GM21717 (cell line): Measurements from ENCODE around the gene SEZ6L.

ENCODE experiments used
- ATAC-seq: cut with Tn5 transposase; IDR thresholded peaks from one replicate; pipeline ENCODE4 v1.9.1; 2021; ENCODE audit warnings: mild to moderate bottlenecking, moderate library complexity; ENCODE audit not compliant: unreplicated experiment

Gene SEZ6L

DNA sequence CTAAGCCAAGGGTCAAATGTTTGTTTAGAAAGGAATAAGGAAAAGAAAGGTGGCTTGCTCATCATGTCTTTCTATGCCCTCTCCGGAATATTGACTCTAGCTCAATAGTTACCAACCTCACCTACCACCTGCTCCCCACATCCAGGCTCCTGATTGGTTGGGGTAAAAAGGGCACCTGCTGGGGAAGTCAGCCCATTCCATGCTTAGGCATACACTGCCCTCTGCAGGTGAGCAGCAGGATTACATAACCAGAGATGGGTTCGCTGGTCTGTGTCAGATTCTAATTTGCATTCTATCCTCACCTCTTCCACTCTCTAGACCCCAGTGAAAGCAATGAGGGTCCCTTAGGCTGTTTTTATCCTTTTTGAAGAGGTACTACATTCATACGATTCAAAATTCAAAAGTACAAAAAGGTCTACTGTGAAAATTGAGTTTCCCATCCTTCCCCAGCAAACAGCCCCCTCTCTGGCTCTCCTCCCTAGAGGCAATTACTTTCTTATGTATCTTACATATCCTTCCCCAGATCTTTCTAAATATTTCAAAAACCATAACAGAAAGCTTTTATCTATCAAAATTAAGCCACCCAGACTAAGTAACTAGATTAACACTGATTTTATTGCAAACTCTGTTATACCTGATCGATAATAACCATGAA is 161.8 kb downstream of the SEZ6L start:
- ATAC-seq, result no peak

DNA sequence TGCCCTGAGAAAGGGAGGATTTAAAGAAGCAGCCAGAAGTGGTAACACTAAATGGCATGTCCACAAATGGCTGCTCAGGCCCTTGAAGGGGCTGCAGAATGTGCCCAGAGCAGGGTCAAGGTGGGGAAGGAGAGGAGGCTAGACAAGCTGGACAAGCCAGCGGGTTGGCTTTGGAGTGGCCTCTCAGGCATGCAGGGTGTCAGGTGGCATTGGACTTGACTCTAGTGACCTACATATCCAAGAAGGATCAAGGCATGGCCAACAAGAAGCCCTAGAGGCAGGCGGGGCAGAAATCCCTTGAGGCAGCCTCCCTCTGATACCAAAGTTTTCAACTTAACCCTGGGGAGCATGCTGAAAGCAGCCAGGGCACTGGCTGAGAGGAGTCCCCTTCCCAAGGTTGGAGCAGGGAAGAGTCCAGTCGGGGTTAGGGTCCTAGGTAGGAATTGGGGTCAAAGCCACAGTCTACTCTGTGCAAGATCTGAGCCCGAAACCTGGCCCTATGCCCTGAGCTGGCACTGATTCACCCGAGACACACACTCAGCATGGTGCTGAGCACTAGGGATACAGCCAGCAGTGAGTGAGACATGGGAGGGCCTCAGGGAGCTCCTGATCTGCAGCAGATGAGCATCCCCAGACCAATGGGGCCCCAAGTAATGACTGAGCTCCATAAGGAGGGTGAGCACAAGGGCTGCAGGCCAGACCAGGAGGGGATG is 164.0 kb downstream of the SEZ6L start:
- no peak for ATAC-seq

DNA sequence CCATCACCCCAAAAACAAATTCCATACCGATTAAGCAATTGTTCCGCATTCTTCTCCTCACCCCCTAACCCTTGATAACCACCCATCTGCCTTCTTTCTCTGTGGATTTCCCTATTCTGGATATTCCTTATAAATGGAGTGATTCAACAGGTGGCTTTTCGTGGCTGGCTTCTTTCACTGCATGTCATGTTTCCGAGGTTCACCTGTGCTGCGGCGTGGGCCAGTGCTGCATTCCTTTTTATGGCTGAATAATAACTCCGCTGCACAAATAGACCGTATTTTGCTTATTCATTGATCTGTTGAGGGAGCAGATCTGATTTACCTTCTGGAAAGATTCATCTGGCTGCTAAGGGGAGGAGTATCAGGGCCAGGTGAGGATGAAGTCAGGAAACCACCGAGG is 165.0 kb downstream of the SEZ6L start:
- no peak for ATAC-seq

DNA sequence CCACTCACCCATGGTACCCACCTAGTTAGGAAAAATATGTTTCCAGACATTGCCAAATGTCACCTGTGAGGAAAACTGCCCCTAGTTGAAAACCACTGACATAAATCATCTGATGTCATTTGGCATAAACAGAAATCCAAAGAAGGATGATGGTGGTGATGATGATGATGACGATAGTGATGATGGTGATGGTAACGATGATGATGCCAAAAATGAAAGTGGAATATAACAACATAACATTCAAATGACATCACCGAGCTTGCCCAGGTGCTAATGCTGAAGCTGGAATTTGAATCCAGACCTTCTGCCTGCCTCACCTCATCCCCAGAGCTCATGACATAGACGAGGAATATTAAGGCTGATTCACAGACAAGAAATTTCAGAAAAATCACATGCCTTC is 167.5 kb downstream of the SEZ6L start:
- no peak for ATAC-seq

DNA sequence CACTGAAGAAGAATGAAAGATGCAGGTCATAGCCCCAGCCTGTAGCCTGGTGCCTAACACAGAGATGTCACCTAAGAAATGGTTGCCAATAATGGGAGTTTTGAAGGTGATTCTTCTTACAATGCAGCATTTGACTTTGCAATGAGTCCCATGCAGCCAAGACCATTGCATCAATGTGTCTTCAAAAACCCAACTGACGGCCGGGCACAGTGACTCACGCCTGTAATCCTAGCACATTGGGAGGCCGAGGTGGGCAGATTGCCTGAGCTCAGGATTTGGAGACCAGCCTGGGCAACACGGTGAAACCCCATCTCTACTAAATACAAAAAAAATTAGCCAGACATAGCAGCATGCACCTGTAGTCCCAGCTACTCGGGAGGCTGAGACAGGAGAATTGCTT is 170.5 kb downstream of the SEZ6L start:
- ATAC-seq, result no peak

DNA sequence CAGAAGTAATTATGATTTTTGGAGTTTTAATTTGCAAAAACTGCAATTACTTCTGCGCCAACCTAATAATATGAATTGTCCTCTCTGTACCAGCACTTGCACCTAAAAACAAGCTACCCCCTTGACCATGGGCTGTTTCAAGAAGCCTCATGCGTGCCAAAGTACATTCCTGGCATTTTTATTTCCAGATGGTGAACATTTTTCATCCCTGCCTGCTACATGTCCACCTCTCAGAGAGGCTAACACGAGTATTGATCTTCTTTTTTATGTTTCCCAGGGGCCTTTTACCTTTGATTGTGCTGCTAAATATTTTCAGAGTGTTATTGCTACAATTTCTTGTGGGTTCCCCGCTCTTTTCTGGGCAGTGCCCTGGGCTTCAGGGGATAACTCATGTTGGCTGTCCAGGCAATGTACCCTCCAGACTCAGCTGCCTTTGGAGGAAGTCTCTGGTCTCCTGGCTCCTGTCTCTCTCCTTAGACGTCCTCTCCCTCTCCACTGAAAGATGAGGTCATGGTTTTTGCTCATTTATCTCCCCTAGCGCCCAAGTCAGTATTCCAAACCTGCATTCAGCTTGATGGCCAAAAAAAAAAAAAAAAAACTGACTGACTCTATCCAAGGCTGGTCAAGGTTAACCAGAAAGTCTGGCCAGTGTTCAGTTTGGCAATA is 173.6 kb downstream of the SEZ6L start:
- no peak for ATAC-seq

DNA sequence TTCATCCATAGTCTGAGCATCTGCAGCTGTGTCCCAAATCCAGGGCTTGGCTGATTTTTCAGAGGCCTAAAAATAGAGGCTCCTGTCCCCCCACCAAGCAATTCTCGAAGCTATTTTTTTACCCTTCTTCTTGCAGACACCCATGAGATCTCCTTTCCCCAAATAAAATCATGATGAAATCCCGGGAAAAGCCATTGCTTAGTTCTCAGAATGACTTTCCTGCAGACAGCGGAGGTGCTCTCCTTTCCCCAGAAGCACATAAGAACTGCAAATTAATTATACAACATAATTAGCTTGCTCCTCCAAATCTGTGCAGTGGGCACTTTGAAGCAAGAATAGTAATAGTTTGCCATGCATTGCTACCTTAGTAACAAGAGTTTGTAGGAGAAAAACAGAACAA is 176.2 kb downstream of the SEZ6L start:
- no peak for ATAC-seq

DNA sequence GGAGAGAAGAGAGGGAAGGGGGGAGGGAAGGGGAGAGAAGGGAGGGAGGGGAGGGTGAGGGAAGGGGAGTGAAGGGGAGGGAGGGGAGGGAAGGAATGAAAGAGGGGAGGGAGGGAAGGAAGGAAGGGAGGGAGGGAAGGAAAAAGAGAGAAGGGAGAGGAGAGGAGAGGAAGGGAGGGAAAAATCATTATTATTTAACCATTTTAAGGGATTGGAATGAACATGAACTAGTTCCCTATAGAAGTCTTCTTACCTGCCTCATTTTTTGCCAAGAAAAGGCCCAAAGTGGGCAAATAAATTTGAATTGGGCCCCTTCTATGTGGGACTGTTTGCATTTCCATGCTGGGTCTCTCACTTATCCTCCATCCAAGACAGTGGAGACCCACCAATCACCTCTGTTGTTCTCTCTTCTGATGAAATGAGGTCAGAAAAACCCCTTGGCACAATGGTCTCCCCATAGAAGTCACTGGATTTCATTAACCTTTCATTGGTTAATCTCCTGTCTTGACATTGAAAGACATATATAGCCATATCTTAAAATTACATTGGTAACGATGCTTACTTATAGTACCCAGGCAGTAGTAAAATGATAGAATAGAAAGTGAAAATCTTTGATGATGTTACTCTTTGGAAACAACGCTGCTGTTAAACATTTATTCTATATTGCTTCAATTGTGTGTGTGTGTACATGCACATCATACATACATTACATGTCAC is 179.7 kb downstream of the SEZ6L start:
- ATAC-seq, result no peak

DNA sequence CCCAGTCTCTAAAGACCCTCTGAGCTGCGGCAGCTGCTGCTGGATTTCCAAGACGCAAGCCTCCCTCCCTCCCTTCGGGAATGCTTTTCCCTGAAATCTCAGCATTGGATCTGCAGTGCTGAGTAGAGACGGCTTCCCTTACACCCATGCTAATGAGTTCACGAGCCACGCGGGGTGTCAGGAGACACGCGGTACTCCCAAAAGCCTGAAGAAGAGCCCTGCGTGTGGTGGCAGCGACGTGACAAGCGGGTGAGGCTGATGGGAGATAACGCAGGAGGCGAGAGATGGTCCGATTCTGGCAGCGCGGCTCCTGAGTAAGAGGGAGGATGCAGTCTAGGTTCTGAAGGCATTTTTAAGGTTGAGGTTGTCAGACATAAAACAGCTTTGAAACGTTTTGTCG is 185.4 kb downstream of the SEZ6L start:
- ATAC-seq, result no peak

DNA sequence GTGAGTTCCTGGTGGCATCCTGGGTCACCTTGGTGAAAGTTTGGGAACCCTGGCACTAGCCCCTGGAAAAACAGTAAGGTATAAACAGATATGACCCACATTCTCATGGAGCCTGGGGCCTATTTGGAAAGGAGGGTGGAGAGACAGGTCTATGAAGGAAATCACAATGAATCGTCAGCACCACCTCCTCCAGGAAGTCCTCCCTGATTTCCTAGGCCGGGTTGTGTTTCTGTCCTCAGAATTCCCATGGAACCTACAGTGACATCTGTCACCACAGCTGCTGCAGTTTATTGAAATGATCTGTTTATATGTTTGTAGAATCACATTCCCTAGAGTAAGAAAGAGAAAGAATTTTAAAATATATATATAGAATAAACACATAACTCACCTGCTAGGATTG is 188.0 kb downstream of the SEZ6L start:
- no peak for ATAC-seq

DNA sequence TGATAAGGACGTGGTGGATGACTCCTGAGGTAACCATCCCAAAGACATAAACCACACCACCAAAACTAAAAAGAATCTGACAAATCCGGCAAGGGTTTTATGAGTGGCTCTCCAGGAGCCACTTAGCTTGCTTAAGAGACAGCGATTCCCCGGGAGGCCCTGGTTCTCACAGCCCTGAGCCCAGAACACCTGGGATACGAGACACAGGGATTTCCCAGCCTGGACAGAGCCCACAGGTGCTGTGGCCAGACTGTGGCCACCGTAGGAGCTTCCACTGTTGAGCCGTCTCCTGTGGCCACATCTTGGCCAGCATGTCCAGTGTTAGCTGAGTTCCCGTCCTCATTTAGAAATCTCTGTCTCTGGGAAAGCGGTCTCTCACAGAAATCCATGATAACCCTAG is 188.6 kb downstream of the SEZ6L start:
- ATAC-seq, result no peak

DNA sequence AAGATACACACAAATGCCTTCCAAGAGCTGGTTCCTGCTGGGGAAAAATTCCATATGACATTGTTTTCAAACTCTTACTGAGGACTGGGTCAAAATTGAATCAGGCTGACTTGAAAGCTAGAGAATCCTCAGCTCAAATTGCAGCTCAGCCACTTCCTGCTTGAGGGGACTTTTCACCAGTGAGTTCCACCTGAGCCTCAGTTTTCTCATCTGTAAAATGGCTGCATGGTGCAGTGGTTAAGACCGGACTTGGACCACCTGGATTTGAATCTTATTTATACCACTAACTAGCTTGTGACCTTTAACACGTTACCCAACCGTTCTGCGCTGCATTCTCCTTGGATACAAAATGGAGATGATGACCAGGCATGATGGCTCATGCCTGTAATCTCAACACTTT is 189.9 kb downstream of the SEZ6L start:
- ATAC-seq, result no peak

DNA sequence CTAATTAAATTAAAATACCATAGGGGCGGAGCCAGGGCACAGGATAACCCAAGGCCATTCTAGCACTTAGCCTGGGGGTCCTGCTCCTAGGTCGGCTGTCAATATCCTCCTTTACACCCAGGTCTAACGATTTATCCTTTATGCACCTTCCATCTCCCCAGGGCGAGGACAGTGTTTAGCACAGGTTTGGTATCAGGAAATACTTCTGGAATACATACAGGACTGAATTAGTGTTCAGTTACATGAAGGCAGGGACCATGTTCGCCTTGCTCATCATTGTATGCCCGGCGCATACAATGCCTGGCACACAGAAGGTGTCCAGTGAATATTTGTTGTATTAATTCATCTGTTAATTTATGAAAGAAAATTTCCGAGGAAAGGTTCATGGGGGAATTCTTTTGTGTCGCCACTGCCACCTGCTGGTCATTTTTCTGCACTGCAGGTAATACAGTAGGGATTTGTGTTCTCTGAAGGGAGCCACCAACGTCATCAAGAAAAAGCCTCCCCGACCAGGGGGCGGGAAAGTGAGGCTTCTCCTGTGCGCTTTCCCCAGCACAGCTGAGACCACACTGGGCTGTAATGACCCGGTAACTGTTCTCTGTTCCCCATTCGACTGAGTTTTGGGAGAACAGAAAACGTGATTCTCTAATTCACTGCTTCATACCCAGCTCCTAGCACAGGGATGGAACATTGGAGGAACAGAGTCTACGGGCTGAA is 191.1 kb downstream of the SEZ6L start:
- no peak for ATAC-seq

DNA sequence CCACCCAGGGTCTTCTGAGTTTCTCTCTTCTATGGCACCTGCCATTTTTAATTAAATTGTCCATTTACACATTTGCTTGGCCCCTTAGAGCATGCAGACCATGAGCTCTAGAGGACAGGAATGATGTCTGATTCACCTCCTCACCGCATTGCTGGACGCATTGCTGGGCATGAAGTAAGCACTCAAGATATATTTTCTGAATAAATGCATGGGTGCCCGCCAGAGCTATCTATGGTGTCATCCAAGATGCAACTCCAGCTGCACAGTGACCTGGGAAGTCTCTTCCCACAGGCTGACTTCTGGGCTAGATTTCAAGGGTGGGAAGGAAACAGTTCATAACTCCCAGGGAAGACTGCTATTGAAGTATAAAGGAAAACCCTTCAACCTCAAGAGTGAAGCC is 193.2 kb downstream of the SEZ6L start:
- ATAC-seq, result no peak

DNA sequence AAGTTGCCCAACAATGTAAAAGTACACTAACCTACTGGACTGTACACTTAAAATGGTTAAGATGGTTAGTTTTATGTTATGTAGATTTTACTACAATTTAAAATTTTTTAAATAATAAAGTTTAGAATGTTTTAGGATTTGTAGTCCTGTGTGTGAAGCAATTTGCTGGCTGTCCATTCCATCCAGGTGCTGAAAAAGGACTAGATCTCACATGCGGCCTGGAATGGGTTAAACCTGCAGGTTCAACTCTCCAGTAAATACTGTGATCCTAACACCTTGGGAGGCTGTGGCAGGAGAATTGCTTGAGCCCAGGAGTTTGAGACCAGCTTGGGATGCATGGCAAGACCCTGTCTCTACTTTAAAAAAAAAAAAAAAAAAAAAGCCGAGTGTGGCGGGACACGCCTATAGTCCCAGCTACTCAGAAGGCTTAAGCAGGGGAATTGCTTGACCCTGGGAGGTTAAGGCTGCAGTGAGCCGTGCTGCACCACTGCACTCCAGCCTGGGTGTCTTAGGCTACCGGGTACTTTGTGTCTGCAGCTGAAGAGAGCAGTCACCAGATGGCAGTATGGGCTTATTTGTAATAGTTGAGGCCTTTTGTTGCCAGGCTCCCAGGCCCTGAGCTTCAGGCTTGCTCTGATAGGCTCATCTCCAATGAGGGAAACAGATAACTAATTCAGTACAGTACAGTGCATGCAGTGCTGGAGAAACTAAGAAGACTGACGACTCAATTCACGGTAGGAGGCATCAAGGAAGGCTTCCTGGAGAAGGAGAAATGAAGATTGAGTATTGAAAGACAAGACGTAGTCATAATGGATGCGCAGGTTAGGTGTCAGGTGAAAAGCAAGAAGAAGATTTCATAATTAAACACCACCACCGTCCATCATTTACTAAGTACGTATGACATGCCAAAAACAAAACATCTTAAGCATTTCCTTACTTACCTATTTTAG is 195.1 kb downstream of the SEZ6L start:
- ATAC-seq, result no peak

DNA sequence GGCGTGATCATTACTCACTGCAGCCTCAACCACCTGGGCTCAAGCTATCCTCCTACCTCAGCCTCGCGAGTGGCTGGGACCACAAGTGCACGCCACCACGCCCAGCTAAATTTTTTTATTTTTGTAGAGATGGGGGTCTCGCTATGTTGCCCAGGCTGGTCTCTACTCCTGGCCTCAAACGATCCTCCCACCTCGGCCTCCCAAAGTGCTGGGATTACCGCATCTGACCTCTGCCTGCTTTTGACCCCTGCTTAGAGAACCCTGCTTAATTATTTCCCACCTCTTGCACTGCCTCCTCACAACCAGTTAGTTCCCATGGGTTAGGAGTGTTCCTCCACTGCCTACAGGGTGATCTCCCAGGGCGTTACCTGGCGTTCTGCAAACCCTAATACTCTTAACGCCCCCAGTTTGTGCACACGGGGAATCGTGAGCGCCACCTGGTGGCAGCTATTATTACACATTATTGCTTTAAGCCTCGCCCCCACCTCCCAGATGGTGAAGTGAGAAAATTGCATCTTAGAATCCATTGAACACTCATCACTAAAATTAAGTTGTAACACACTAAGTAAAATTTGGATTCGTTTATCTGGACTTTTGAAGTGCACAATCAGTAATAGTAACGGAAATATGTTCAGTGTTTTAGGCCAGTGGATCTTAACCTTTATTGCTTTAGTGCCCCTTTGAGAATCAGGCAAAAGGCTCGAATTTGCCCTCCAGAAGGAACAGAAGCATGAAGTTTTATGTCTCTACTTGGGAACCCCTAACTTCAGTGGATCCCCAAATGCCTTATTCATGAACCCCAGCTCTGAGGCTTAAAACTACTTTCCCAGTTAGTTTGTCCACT is 198.4 kb downstream of the SEZ6L start:
- no peak for ATAC-seq

DNA sequence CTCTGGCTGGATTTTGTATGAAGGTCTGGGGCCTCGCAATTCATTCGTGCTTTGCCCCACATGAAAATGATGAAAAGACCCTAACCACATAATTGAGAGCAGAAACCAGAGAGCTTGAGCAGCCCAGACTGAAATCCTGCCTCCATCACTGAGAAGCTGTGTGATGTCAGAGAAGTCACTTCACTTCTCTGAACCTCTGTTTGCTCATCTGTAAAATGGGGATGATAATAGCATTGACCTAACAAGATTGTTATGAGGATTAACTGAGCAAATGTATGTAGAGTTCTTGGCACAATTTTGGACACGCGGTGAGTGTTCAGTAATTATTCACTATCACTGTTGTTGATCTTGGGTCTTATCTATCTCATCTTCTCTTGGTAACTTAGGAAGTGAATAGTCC is 203.6 kb downstream of the SEZ6L start:
- ATAC-seq, result no peak

DNA sequence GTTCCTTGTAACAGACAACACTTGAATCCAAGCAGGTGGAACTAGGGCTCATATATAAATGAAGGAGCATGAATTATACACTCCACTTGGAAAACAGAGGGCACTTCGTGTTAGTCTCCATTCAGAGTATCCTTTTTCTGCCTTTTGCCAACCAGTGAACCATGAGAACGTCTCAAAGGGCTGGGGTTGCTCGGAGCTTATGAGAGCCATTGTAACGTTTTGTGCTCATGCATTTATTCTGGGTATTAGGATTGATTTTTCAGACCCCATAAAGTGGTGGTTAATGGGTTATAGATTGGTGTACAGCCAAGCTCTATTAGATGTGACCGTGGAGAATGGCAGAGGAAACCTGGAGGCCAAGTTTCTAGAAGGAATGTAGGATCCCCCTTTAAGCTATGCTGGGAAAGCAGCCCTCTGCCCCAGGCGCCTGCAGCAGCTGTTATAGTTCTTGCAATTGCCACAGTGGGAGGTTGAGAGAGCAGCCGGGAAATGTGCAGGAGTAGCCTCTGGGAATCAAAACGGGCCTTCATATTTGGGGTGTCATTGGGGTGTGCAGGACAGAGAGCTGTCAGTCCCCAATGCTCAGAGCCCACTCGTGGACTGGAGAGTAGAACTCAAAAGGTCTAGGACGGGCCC is 205.2 kb downstream of the SEZ6L start:
- no peak for ATAC-seq
